ENCODE results near the gene PARD3.

The PARD3 gene

DNA sequence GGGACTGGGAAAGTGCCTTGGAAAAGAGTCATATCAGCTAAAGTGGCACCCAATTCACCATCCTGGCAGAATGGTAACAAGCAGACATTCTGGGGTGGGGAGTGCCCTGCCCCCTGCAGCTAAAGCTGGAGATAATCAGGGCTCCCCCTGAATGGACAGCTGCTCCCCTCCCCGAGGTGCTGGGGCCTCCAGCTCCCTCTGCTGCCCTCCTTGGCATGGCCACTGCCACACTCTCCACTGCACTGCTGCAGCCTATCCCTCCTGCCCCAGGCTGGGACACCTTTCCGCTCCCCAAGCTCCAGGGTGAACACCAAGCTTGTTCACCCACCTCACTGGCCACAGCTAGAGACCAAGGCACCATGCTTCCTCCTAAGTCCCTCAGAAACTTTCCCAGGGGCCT is 9.8 kb upstream of the PARD3 start:
- DNase-seq (ENCODE audit: low read depth), result no peak

DNA sequence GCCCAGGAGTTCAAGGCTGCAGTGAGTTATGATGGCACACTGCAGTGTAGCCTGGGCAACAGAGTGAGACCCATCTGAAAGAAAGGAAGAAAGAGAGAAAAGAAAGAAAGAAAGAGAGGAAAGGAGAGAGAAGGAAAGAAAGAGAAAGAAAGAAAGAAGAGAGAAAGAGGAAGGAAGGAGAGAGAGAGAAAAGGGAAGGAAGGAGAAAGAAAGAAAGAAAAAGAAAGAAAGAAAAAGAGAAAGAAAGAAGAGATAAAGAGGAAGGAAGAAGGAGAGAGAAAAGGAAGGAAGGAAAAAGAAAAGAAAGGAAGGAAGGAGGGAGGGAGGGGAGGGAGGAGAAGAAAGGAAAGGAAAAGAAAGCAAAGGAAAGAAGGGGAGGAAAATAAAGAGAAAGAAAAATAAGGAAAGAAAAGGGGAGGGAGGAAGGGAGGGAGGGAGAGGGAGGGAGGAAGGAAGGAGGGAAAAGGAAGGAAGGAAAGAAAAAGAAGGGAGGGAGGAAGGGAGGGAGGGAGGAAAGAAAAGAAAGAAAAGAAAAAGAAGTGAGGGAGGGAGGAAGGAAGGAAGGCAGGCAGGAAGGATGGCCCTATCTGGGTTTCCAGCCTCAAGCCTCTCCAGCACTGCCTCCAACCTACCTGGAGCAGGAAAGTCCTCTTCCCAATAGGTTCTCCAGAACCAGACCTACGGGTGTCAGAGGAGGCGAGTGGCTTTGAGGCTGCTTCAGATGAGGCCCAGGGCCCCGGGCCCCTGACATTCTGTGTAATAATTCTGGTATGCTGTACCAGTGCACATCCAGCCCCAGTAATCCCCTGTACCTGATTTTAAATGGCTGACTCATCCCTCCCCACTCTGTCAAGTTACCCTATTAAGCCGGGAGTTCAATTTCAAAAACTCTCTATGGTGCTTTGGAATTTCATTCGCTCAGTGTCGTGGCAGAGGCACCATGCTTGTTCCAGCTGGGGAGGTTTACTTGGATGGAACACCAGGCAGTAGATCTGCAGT is 6.8 kb upstream of the PARD3 start:
- DNase-seq (ENCODE audit: low read depth), result peak; percentile 23

DNA sequence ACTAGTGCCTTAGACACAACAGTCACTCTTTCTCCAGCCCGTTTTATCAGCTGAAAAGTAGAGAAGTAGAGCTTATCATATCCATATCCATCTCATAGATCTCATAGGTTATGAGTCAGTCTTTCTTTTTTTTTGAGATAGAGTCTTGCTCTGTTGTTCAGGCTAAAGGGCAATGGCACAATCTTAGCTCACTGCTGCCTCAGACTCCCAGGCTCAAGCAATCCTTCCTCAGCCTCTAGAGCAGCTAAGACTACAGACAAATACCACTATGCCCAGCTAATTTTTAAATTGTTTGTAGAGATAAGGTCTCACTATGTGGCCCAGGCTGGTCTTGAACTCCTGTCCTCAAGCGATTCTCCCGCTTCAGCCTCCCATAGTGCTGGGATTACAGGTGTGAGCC is 2.5 kb upstream of the PARD3 start:
- DNase-seq (ENCODE audit: low read depth), result no peak

DNA sequence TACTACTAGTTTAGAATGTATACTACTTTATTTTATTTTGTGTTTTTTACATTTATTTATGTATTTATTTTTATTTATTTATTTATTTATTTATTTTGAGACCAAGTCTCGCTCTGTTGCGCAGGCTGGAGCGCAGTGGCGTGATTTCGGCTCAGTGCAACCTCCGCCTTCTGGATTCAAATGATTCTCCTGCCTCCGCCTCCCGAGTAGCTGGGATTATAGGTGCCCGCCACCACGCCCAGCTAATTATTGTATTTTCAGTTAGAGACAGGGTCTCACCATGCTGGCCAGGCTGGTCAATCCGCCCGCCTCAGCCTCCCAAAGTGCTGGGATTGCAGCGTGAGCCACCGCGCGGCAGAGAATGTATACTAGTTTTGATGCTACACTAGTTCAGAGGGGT is 2.0 kb upstream of the PARD3 start:
- no peak for DNase-seq (ENCODE audit: low read depth)

DNA sequence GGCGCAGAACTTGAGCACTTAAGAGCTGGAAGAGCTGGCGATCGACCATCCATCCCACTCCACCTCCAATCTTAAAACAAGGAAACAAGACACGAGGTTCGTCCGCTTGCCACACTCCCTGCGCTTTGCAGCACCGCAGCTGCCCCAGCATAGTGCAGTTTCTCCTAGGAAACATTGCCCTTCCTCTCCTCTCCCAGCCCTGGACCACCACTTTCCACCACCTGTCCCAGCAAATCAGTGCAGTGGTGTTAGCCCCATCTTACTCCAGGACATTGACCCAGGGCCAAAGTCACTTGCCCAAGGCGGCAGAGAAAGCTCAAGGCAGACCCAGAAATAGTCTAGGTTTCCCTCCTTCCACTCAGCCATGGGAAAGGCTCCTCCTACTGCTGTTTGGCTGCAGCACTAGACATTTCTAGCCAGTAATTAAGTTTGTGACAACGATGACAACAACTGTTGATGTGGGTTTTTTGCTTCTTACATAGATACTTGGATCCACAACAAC is 1.5 kb upstream of the PARD3 start:
- DNase-seq (ENCODE audit: low read depth), result peak; percentile 42

DNA sequence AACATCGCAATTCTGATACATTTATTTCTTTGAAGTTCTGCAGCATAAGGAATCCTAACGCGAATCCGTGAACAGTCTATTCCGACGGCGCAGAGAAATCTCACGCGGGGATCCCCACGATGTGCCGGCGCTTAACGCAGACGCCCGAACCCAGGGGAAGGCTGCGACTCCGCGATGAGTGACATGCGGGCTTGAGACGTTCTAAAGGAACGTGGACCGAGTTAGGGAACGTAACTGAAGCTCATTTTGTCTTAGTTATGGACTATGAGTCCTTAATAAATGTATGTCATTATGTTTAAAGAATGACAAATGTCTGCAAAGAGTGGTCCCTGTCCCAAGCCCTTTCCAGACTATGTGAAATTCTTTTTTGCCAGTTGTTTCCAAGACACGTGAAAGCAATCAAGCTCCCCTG is 995 bp upstream of the PARD3 start:
- no peak for DNase-seq (ENCODE audit: low read depth)

DNA sequence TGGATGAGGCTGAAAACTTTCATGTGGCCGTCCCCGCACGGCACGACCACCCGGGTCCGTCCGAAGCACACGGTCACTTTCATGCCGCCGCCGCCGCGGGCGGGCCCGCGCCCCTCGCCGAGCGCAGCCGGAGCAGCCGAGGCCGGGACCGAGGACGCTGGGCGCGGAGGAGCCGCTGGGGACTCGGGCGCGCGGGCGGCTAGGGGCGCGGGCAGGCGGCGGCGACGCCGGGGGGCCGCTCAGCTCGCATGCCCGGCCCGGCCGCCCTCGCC is 247 bp downstream of the PARD3 start:
- no peak for DNase-seq (ENCODE audit: low read depth)

DNA sequence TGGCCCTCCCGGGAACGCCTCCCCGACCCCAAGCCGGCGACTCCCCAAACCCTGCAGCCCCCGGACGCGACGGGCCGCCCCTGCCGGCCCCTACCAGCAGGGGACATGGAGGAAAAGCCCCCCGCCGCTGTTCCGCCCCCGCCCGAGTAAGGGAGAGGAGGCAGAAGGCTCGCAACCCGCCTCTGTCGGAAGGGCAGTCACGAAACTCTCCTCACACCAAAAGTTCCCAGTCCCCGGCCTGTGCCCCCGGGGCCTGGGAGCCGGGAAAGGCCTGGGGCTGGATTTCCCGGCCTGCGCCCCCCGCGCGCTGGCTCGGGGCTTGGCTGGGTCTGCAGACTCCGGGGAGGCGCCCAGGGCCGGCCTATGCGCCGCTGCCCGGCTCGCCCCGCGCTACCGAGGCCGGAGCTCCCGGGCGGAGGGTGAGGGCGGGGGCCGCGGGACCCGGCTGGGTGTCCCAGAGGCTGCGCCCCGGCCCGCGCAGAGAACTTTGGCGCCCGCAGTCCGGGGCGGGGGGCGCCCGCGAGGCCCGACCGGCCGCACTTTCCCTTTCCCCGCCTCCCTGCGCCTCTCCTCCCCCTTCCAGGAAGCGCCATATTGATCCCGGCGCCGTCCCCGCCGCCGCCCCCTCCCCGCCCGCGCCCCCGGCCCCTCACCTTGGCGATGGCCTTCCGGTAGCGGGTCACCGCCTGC is 728 bp downstream of the PARD3 start:
- peak; percentile 50 for DNase-seq (ENCODE audit: low read depth)

DNA sequence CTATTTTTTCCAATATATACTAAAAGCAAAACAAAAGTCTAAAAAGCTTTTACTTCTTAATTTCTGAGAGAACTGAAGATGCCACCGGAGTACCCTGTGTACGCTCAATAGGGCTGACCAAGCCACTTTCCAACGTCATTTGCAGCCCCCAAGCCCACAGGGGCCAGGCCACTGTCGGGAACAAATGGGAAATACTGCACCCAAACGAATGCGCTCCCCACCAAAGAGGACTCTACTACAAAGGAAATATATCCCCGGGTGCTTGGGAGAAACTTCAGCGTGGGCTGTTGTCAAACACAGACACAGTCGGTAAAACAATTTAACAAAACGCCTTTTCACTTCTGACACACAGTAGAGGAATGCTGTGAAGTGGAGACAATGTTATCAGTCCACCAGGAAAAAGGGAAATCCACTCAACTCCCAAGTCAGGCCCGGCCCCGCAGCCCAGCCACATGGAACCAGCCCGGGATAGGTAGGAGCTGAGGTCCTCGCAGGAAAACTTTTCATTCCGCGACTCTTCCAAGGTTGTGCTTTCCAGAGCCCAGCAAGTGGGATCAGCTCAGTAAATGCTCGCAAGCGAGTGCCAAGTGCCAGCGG is 1.4 kb downstream of the PARD3 start:
- peak; percentile 69 for DNase-seq (ENCODE audit: low read depth)

DNA sequence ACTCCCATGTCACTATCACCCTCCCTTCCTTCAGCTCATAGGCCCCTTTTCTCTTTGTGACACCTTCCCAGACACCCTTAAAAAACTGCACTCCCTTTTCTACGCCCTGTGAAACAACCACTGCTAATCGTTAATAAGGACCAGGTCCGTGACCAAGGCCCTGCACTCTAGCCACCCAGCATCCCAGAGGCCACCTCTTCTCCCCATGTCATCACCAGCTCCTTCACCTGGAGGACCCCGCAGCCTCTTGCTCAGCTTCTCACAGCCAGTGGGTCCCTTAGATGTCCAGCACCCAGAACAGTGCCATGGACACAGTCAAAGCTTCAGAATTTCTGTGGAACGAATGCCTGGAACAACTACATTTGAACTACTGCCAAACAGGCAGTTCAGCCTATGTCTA is 2.3 kb downstream of the PARD3 start:
- no peak for DNase-seq (ENCODE audit: low read depth)

DNA sequence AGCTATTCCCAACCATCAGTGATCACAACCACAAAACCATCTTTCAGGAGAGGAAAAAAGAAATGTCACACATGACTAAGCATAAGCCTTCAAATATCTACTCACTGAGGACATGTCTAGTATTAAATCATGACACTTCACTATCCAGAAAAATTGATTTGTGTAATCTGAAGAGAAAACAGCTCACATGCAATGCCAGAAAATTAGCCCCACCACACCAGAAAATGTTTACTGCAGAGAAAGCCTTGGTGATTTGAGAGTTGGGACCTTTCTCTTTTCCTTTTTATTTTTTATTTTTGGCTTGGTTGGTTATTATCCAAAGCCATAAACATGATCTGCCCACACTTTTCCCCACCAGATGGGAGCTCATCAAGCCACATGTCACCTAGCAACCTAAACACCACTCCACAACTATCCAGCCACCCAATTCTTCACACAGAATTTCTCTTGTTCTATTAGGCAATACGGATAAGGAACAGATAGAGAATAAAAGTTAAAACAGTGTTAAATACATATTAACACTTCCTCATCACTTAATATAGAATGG is 3.1 kb downstream of the PARD3 start:
- DNase-seq (ENCODE audit: low read depth), result peak; percentile 27

DNA sequence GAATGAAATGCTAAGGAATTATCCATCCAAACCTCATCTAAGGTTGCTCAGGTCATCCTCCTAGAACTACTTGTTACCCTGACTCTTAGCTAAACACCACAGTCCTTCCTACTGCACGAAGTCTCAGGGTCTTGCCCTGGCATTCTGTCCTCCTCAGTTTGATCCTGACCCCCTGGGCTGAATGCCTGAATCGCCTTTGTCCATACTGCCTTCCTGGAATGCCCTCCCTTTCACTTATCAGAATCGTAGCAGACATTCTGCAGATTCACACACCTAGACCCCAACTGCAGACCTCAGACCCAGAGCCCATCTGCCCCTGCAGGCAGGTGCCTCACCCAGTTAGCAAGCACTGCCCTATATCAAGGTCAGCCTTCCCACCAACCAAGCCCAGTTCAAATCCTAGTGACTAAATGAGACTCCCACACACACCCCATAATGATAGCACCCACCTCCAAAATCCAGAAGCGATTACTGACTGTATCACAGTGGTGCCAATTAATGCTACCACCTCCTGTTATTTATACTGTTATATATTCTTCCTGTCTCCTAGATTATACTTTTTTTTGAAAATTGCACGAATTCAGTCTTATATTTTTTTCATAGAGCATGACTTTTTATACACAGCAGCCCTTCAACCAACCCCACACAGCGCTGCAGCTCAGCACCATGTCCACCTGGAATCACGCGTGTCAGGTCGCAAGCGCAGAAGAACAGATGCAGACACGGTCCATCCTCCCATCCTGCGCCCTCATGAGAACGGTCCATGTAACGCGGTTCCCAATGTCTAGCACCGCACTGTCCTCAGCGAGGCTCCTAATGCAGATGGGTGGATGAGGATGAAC is 3.7 kb downstream of the PARD3 start:
- no peak for DNase-seq (ENCODE audit: low read depth)

DNA sequence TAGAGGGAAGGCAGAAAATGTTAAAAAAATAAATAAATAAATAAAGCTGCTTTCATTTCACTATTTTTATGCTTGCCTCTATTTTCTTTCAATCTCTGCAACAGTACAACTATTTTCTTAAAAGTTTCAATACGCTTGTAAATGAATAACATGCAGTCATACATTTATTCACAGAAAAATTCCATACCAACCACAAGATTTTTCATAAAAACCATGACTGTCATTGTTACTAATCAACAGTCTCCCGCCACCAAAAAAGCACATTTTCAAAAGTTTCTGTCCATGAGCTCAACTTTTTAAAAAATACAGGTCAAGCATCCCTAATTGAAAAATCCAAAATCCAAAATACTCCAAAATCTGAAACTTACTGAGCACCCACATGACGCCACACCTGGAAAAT is 5.3 kb downstream of the PARD3 start:
- peak; percentile 40 for DNase-seq (ENCODE audit: low read depth)

DNA sequence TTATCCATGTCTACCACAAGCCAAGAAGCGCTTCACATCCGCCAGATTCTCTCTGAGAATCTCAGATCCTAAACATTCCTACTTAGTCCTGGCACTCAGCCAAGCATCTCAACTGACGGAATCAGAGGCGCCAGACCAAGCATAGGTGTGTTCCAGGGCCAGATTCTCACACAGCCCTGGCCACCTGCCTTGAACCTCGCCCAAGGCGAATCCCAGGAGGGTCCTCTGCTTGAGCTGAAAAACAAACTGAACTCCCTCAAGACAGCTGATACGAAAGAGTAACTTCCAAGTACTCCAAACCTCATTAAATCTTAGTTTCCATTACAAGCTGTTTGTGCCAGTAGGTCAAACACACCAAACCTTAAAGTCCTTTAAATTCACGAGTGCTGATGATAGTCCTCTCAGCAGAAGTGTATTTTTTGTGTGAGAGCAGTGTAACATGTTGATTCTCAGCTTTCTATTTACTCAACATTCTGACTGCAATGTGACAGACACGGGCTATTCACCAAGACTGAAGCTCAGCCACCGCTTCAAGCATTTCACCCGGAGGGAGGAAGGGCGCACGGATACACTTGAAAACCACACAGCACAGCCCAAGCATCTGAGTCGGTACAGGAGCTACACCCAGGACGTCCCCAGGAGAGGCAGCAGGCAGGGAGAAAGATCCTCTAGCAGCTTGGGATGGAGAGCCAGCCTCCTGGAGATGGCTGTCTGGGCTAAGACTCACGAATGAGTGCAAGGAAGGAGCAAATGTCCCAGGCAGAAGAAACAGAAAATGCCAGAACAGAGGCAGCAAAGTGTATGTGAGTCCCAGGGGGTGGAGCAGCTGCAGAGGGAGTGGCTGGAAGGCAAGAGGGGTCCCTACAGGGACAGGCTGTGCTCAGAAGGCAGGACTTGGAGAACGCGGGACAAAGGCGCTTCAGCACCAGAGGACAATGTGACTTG is 6.0 kb downstream of the PARD3 start:
- peak; percentile 58 for DNase-seq (ENCODE audit: low read depth)

DNA sequence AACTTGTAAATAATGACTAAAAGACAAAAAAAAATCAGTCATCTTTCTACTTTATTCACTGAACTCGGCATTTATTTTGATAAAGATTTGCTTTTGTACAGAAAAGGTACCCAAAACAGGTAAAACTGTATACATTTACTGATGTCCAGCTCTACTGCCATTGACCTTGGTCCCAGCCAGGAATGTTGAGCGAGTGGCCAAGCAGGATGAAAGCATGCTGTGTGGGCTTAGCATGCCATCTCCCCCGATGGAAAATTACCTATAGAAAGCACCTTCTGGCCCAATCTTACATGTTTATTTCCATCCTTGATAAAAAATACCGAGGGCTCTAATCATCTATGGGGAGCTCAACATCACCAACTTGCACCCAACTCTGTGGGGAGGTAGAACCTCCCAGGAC is 6.8 kb downstream of the PARD3 start:
- DNase-seq (ENCODE audit: low read depth), result no peak

DNA sequence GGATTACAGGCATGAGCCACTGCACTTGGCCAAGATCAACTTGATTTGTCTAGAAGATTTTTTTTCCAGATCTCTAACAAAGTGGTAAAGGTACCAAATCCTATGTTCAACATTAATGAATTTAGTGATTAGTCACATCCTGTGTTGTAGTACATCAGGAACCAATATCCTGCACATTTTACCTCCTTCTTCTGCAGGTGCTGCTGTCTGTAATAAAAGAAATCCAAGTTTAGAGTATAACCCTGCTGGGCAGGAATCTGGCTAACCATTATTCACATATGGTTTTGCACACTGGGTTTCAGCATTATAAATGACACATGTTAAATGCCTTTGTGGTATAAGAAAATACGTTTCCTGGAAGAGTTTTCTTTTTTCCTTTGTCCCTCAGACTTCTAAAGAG is 10.8 kb downstream of the PARD3 start:
- no peak for DNase-seq (ENCODE audit: low read depth)

DNA sequence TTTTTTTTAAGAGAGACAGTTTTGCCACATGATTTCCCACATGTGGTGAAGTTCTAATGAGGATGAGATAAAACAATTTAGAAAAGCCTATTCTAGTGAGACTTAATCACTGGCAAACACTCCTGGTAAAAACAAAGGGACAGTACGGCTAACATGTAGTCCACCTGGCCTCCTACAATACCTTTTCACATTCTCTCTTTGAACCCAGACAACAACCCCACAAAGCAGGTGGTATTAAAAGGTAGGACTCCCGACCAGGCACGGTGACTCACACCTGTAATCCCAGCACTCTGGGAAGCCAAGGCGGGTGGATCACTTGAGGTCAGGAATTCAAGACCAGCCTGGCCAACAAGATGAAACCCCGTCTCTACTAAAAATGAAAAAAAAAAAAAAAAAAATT is 12.4 kb downstream of the PARD3 start:
- DNase-seq (ENCODE audit: low read depth), result no peak

DNA sequence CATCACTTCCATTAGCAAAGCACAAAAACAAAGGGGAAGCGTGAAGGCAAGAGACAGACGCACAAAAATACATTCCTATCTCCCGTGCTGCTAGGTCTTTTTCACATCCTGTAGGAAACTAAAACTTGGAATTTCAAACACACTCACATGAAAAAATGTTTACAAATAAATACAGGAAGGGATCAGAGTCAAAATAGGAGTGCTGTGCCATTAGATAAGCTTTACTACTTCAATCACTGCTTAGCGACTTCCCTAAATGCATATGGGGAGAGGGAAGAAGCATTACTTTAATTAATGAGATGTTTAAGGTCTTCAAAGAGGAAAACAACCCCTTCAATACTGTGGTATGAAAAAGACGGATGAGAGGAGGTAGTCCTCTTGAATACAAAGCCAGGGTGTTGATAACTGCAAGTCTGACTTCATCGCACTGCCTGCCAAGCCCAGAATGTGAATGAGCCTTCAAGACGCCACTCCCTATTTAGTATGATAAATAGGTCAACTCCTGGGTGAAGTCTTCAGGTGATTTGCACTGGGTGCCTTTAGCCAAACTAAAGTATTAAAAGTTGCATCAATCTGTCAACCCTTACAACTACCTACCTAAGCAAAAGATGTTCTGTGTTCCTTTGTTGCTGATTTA is 13.9 kb downstream of the PARD3 start:
- no peak for DNase-seq (ENCODE audit: low read depth)

DNA sequence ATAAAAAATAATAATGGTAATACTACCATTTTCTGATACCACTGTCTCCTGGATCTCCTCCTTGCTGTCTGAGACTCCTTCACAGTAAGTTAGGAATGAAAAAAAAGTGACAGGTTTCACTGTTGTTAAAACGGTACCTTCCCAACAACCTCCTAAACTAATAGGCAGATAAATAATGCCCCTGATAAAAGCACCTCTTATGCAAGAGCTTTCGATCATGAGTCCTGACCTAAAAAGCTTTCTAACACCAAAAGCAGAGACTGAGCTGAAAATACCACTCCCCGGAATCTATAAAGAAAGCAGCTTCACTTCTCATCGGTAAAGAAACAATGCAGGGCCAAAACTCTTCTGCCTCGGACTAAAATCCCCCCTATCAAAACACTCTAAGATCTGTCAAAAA is 14.5 kb downstream of the PARD3 start:
- no peak for DNase-seq (ENCODE audit: low read depth)

DNA sequence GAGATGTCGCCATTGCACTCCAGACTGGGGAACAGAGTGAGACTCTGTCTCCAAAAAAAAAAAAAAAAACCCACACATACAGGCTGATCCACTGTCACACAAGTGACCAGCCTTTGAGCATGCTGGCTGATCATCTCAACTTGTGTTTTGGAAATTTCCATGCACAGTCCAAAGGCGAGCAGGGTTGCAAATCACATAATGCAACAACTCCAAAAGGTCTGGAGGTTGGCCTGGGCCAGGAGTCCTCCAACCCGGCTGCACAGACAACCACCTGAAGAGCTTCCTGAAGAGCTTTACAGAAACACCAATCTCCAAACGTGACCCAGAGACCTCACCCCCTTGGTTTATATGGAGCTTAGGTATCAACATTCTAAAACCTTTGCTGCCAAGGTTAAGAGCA is 16.4 kb downstream of the PARD3 start:
- DNase-seq (ENCODE audit: low read depth), result no peak

Data from EH (cell line).